ENCODE measurements around the gene PRAMEF10.
"Not testable (repeated sequence)": the region's sequence is repeated elsewhere in the genome, so short reads cannot be mapped to it uniquely, and the experiment has no call there.

PRAMEF10 gene

GRCh38 chr1:12898170-12898569 lies at the start of gene PRAMEF10:
TSS of gene PRAMEF10 (minus strand) at chr1:12898270. CDS start at chr1:12895847, 2,423 bp downstream.
- not testable (repeated sequence) for H3K9ac ChIP-seq (ENCODE audit: low read length); H3K4me3 ChIP-seq (ENCODE audit: insufficient read depth, low read length, poor library complexity, severe bottlenecking); H3K9me3 ChIP-seq (ENCODE audit: insufficient read depth, low read length); H3K27me3 ChIP-seq (ENCODE audit: low read length); H3K27ac ChIP-seq (ENCODE audit: low read depth, low read length); H3F3A ChIP-seq (ENCODE audit: insufficient read depth); H2AFZ ChIP-seq (ENCODE audit: low read depth, low read length, severe bottlenecking); H4K20me1 ChIP-seq (ENCODE audit: low read depth, low read length); H3K36me3 ChIP-seq (ENCODE audit: low read length); H3K9me2 ChIP-seq (replicated peaks; ENCODE audit: insufficient read depth, low read length); H3K79me2 ChIP-seq (ENCODE audit: insufficient read depth, low read length); H3K4me2 ChIP-seq (ENCODE audit: low read depth, low read length, poor library complexity, severe bottlenecking)

- not testable (repeated sequence) for H3K9me3 ChIP-seq (ENCODE audit: insufficient read depth, low read length); H3K27ac ChIP-seq (ENCODE audit: low read depth, low read length); H3K4me3 ChIP-seq (ENCODE audit: insufficient read depth, low read length, poor library complexity, severe bottlenecking); H3K27me3 ChIP-seq (ENCODE audit: low read length); H3K9me2 ChIP-seq (replicated peaks; ENCODE audit: insufficient read depth, low read length); H2AFZ ChIP-seq (ENCODE audit: low read depth, low read length, severe bottlenecking); H3F3A ChIP-seq (ENCODE audit: insufficient read depth); H3K4me2 ChIP-seq (ENCODE audit: low read depth, low read length, poor library complexity, severe bottlenecking); H3K36me3 ChIP-seq (ENCODE audit: low read length); H3K79me2 ChIP-seq (ENCODE audit: insufficient read depth, low read length); H3K9ac ChIP-seq (ENCODE audit: low read length); H4K20me1 ChIP-seq (ENCODE audit: low read depth, low read length)
Measured at GRCh38 chr1:12947480-12947879, 49.4 kb upstream of the PRAMEF10 start, which contains the start of gene PRAMEF6. TSS of gene PRAMEF6 (minus strand) at chr1:12947580. CDS start at chr1:12942518, 5,062 bp downstream.

DNA sequence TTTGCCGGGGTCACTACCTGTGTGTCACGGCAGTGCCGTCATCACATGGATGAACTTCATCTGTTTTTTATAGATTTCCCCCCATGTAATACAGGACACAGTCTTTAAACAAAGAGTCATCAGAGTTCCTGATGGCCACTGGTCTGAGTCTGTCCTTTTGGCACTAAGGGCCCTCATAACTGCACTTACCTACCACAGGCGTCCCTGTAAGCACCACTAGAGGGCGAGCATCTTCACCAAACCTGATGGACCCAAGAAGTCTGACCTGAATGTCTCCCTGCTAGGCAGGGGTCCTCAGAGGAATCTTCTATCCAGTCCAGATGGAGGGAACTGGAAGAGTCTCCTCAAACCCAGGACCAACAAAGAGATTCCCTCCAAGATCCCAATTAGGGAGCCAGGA lies 26.3 kb upstream of the PRAMEF10 start:
- H3K9me3 ChIP-seq (ENCODE audit: insufficient read depth, low read length); H3K9me2 ChIP-seq (replicated peaks; ENCODE audit: insufficient read depth, low read length); H4K20me1 ChIP-seq (ENCODE audit: low read depth, low read length); H3K9ac ChIP-seq (ENCODE audit: low read length); H3K4me3 ChIP-seq (ENCODE audit: insufficient read depth, low read length, poor library complexity, severe bottlenecking); H2AFZ ChIP-seq (ENCODE audit: low read depth, low read length, severe bottlenecking); H3K27me3 ChIP-seq (ENCODE audit: low read length); H3F3A ChIP-seq (ENCODE audit: insufficient read depth); H3K36me3 ChIP-seq (ENCODE audit: low read length); H3K27ac ChIP-seq (ENCODE audit: low read depth, low read length); H3K79me2 ChIP-seq (ENCODE audit: insufficient read depth, low read length); H3K4me2 ChIP-seq (ENCODE audit: low read depth, low read length, poor library complexity, severe bottlenecking): not testable (repeated sequence)

DNA sequence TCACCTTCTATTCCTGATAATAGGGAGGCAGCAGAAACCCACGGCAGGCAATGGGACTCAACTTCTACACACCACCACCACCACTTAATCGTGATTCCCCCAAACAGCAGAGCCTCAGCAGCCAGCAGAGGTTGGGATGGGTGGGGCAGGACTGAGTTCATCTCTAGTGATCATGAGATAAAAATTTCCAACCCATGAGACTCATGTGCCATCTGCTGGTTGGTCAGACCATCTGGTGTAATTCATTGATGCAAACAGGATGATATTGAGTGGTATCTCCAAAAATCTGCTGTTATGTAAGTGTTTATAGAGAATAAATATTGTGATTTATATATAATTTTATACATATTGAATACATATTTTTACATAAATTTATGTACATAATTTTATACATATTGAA lies 23.7 kb upstream of the PRAMEF10 start:
- H3K4me2 ChIP-seq (ENCODE audit: low read depth, low read length, poor library complexity, severe bottlenecking); H3K36me3 ChIP-seq (ENCODE audit: low read length); H3K27me3 ChIP-seq (ENCODE audit: low read length); H3F3A ChIP-seq (ENCODE audit: insufficient read depth); H3K27ac ChIP-seq (ENCODE audit: low read depth, low read length); H3K9ac ChIP-seq (ENCODE audit: low read length); H3K4me3 ChIP-seq (ENCODE audit: insufficient read depth, low read length, poor library complexity, severe bottlenecking); H2AFZ ChIP-seq (ENCODE audit: low read depth, low read length, severe bottlenecking); H3K9me2 ChIP-seq (replicated peaks; ENCODE audit: insufficient read depth, low read length); H3K9me3 ChIP-seq (ENCODE audit: insufficient read depth, low read length); H4K20me1 ChIP-seq (ENCODE audit: low read depth, low read length); H3K79me2 ChIP-seq (ENCODE audit: insufficient read depth, low read length): not testable (repeated sequence)

GRCh38 chr1:12916310-12916709 lies 18.2 kb upstream of the PRAMEF10 start, which contains the start of gene PRAMEF7:
TSS of gene PRAMEF7 (plus strand) at chr1:12916610. CDS start at chr1:12917693, 1,083 bp downstream.
- not testable (repeated sequence) for H4K20me1 ChIP-seq (ENCODE audit: low read depth, low read length); H3F3A ChIP-seq (ENCODE audit: insufficient read depth); H3K4me2 ChIP-seq (ENCODE audit: low read depth, low read length, poor library complexity, severe bottlenecking); H3K4me3 ChIP-seq (ENCODE audit: insufficient read depth, low read length, poor library complexity, severe bottlenecking); H3K9me2 ChIP-seq (replicated peaks; ENCODE audit: insufficient read depth, low read length); H3K27ac ChIP-seq (ENCODE audit: low read depth, low read length); H3K9me3 ChIP-seq (ENCODE audit: insufficient read depth, low read length); H3K27me3 ChIP-seq (ENCODE audit: low read length); H2AFZ ChIP-seq (ENCODE audit: low read depth, low read length, severe bottlenecking); H3K9ac ChIP-seq (ENCODE audit: low read length); H3K79me2 ChIP-seq (ENCODE audit: insufficient read depth, low read length); H3K36me3 ChIP-seq (ENCODE audit: low read length)

- not testable (repeated sequence) for H3K4me3 ChIP-seq (ENCODE audit: insufficient read depth, low read length, poor library complexity, severe bottlenecking); H4K20me1 ChIP-seq (ENCODE audit: low read depth, low read length); H3K4me2 ChIP-seq (ENCODE audit: low read depth, low read length, poor library complexity, severe bottlenecking); H3F3A ChIP-seq (ENCODE audit: insufficient read depth); H3K27ac ChIP-seq (ENCODE audit: low read depth, low read length); H3K9me3 ChIP-seq (ENCODE audit: insufficient read depth, low read length); H3K9ac ChIP-seq (ENCODE audit: low read length); H3K79me2 ChIP-seq (ENCODE audit: insufficient read depth, low read length); H3K9me2 ChIP-seq (replicated peaks; ENCODE audit: insufficient read depth, low read length); H3K27me3 ChIP-seq (ENCODE audit: low read length); H2AFZ ChIP-seq (ENCODE audit: low read depth, low read length, severe bottlenecking); H3K36me3 ChIP-seq (ENCODE audit: low read length)
Measured at GRCh38 chr1:12903793-12904572, 5.9 kb upstream of the PRAMEF10 start.

- not testable (repeated sequence) for H2AFZ ChIP-seq (ENCODE audit: low read depth, low read length, severe bottlenecking); H4K20me1 ChIP-seq (ENCODE audit: low read depth, low read length); H3K27me3 ChIP-seq (ENCODE audit: low read length); H3K4me3 ChIP-seq (ENCODE audit: insufficient read depth, low read length, poor library complexity, severe bottlenecking); H3K27ac ChIP-seq (ENCODE audit: low read depth, low read length); H3K9me2 ChIP-seq (replicated peaks; ENCODE audit: insufficient read depth, low read length); H3K4me2 ChIP-seq (ENCODE audit: low read depth, low read length, poor library complexity, severe bottlenecking); H3K9me3 ChIP-seq (ENCODE audit: insufficient read depth, low read length); H3F3A ChIP-seq (ENCODE audit: insufficient read depth); H3K9ac ChIP-seq (ENCODE audit: low read length); H3K36me3 ChIP-seq (ENCODE audit: low read length); H3K79me2 ChIP-seq (ENCODE audit: insufficient read depth, low read length)
Measured at GRCh38 chr1:12899186-12899585, 1.1 kb upstream of the PRAMEF10 start.

- H2AFZ ChIP-seq (ENCODE audit: low read depth, low read length, severe bottlenecking) = not testable (repeated sequence)
Measured at GRCh38 chr1:12886101-12886500, 12.0 kb downstream of the PRAMEF10 start, which contains the start of gene PRAMEF4. TSS of gene PRAMEF4 (minus strand) at chr1:12886201. CDS start at chr1:12883394, 2,807 bp downstream.

More at GRCh38 chr1:12886101-12886500, 12.0 kb downstream of the PRAMEF10 start, which contains the start of gene PRAMEF4:
- not testable (repeated sequence) for H4K20me1 ChIP-seq (ENCODE audit: low read depth, low read length); H3K36me3 ChIP-seq (ENCODE audit: low read length); H3F3A ChIP-seq (ENCODE audit: insufficient read depth); H3K9me3 ChIP-seq (ENCODE audit: insufficient read depth, low read length); H3K27me3 ChIP-seq (ENCODE audit: low read length); H3K4me2 ChIP-seq (ENCODE audit: low read depth, low read length, poor library complexity, severe bottlenecking); H3K27ac ChIP-seq (ENCODE audit: low read depth, low read length); H3K79me2 ChIP-seq (ENCODE audit: insufficient read depth, low read length); H3K4me3 ChIP-seq (ENCODE audit: insufficient read depth, low read length, poor library complexity, severe bottlenecking); H3K9ac ChIP-seq (ENCODE audit: low read length); H3K9me2 ChIP-seq (replicated peaks; ENCODE audit: insufficient read depth, low read length)
